MM.1S (cell line): ENCODE data around the gene CLDN8.

ENCODE experiments used
- DNase-seq: peaks from one replicate; pipeline ENCODE4 v3.0.0-alpha.2; 2015
- H2AFZ ChIP-seq: fragments of 300-600 bp; sonication (generic); 2 replicates; pipeline ENCODE4 v1.6.0; 2016; ENCODE audit warnings: antibody characterized with exemption, low read length
- H3F3A ChIP-seq: fragments of 300-600 bp; sonication (generic); 2 replicates; pipeline ENCODE4 v1.6.1; 2016; ENCODE audit warnings: mild to moderate bottlenecking, antibody characterized with exemption, low read length, moderate library complexity, mixed read lengths; ENCODE audit not compliant: insufficient read depth
- H3K27ac ChIP-seq: fragments of 300-600 bp; sonication (generic); 2 replicates; pipeline ENCODE4 v1.5.1; 2016; ENCODE audit warnings: mild to moderate bottlenecking, low read length
- H3K27me3 ChIP-seq: fragments of 300-600 bp; sonication (generic); replicated peaks from 2 replicates; pipeline ENCODE4 v1.6.0; 2016; ENCODE audit warnings: low read length; ENCODE audit not compliant: insufficient read depth
- H3K36me3 ChIP-seq: fragments of 300-600 bp; sonication (generic); replicated peaks from 2 replicates; pipeline ENCODE4 v1.6.1; 2016; ENCODE audit warnings: mild to moderate bottlenecking, low read length, mixed read lengths; ENCODE audit not compliant: insufficient read depth
- H3K4me1 ChIP-seq: fragments of 300-600 bp; sonication (generic); 2 replicates; pipeline ENCODE4 v1.6.1; 2016; ENCODE audit warnings: low read length, mixed read lengths
- H3K4me2 ChIP-seq: fragments of 300-600 bp; sonication (generic); 2 replicates; pipeline ENCODE4 v1.6.0; 2016; ENCODE audit warnings: low read depth, low read length
- H3K4me3 ChIP-seq: fragments of 300-600 bp; sonication (generic); 2 replicates; pipeline ENCODE4 v1.5.1; 2016; ENCODE audit warnings: low read length, mixed read lengths
- H3K79me2 ChIP-seq: fragments of 300-600 bp; sonication (generic); 2 replicates; pipeline ENCODE4 v1.6.1; 2016; ENCODE audit warnings: mixed run types, low read length, mixed read lengths
- H3K9ac ChIP-seq: fragments of 300-600 bp; sonication (generic); 2 replicates; pipeline ENCODE4 v1.6.1; 2016; ENCODE audit warnings: low read length, mixed read lengths
- H3K9me2 ChIP-seq: fragments of 300-600 bp; sonication (generic); replicated peaks from 2 replicates; pipeline ENCODE4 v1.6.1; 2016; ENCODE audit warnings: mild to moderate bottlenecking, low read length, mixed read lengths; ENCODE audit not compliant: insufficient read depth
- H3K9me3 ChIP-seq: fragments of 300-600 bp; sonication (generic); replicated peaks from 2 replicates; pipeline ENCODE4 v1.6.1; 2016; ENCODE audit warnings: mild to moderate bottlenecking, low read length, mixed read lengths; ENCODE audit not compliant: insufficient read depth
- H4K20me1 ChIP-seq: fragments of 300-600 bp; sonication (generic); 2 replicates; pipeline ENCODE4 v1.6.1; 2016; ENCODE audit warnings: mild to moderate bottlenecking, low read length, moderate library complexity, mixed read lengths; ENCODE audit not compliant: insufficient read depth
- CTCF ChIP-seq: fragments of 300-600 bp; sonication (generic); IDR thresholded peaks from 2 replicates; pipeline ENCODE4 v1.5.1; 2016; ENCODE audit warnings: antibody characterized with exemption, low read length, mixed read lengths
- EZH2 ChIP-seq: fragments of 300-600 bp; sonication (generic); optimal IDR thresholded peaks from 2 replicates; pipeline ENCODE3; 2017; ENCODE audit warnings: low read depth, mild to moderate bottlenecking, antibody characterized with exemption, low read length, mixed read lengths
- EZH2phosphoT487 ChIP-seq: fragments of 300-600 bp; sonication (generic); IDR thresholded peaks from 2 replicates; pipeline ENCODE4 v1.6.1; 2018; ENCODE audit warnings: antibody characterized with exemption, low read length

Gene CLDN8

GRCh38 chr21:30200000-30200399, 15.9 kb downstream of the CLDN8 start:
- TF ChIP-seq EZH2, result no peak
- TF ChIP-seq CTCF, result no peak
- TF ChIP-seq EZH2phosphoT487, result no peak
- no peaks in the 10 kb centered on the region for H3F3A ChIP-seq

GRCh38 chr21:30194701-30195299, 21.1 kb downstream of the CLDN8 start:
- no peaks in the 10 kb centered on the region for H3K9me2 ChIP-seq
- H3K9ac ChIP-seq, result no peak overlapping the region
- no peak overlapping the region for H2AFZ ChIP-seq
- no peak overlapping the region for H3K27ac ChIP-seq
- no peaks in the 10 kb centered on the region for H3K27me3 ChIP-seq
- peak; percentile 54 for DNase-seq
- TF ChIP-seq EZH2, result no peak
- no peak for TF ChIP-seq EZH2phosphoT487
- peak; percentile 77 for TF ChIP-seq CTCF
- H3K4me3 ChIP-seq, result no peak overlapping the region
- H3K9me3 ChIP-seq, result no peaks in the 10 kb centered on the region
- no peaks in the 10 kb centered on the region for H3K79me2 ChIP-seq
- no peaks in the 10 kb centered on the region for H4K20me1 ChIP-seq
- H3K36me3 ChIP-seq, result no peaks in the 10 kb centered on the region
- no peak overlapping the region for H3K4me2 ChIP-seq
- no peaks in the 10 kb centered on the region for H3F3A ChIP-seq
- no peaks in the 10 kb centered on the region for H3K4me1 ChIP-seq

More at GRCh38 chr21:30200000-30200399, 15.9 kb downstream of the CLDN8 start:
- Histone ChIP-seq H3K9me2 (no peaks in the 10 kb centered on the region), H4K20me1 (no peaks in the 10 kb centered on the region), H3K27ac (no peak overlapping the region), H3K27me3 (no peaks in the 10 kb centered on the region), H3K4me3 (no peak overlapping the region), H3K79me2 (no peaks in the 10 kb centered on the region), H3K4me1 (no peaks in the 10 kb centered on the region), H2AFZ (no peak overlapping the region), H3K9ac (no peak overlapping the region), H3K4me2 (no peak overlapping the region), H3K9me3 (no peaks in the 10 kb centered on the region), H3K36me3 (no peaks in the 10 kb centered on the region)
- no peak for DNase-seq

- no peaks in the 10 kb centered on the region for H3K36me3 ChIP-seq
- H3K4me1 ChIP-seq, result no peaks in the 10 kb centered on the region
- no peaks in the 10 kb centered on the region for H3F3A ChIP-seq
- H3K9me2 ChIP-seq, result no peaks in the 10 kb centered on the region
- H3K9me3 ChIP-seq, result no peaks in the 10 kb centered on the region
- H3K79me2 ChIP-seq, result no peaks in the 10 kb centered on the region
- H3K27me3 ChIP-seq, result no peaks in the 10 kb centered on the region
- TF ChIP-seq EZH2phosphoT487 (no peak), CTCF (no peak), EZH2 (no peak)
- H3K9ac ChIP-seq, result no peak overlapping the region
- no peak overlapping the region for H3K27ac ChIP-seq
- no peak overlapping the region for H3K4me2 ChIP-seq
- no peaks in the 10 kb centered on the region for H4K20me1 ChIP-seq
- no peak overlapping the region for H2AFZ ChIP-seq
- DNase-seq, result no peak
- H3K4me3 ChIP-seq, result no peak overlapping the region
Measured at GRCh38 chr21:30193201-30193600, 22.7 kb downstream of the CLDN8 start.
